HepG2 (cell line): ENCODE results near the gene TMEM164.

Experiments used
- CHD2 ChIP-seq: IDR thresholded peaks from 2 replicates; pipeline ENCODE4 v1.6.1; 2011; ENCODE audit warnings: low read depth, low read length, improper control_type of control experiment
- ESRRA ChIP-seq: sonication (generic); formaldehyde crosslinking; IDR thresholded peaks from 2 replicates; pipeline ENCODE4 v1.5.1; 2020; ENCODE audit warnings: mild to moderate bottlenecking, low read depth, missing genetic modification reagents
- FOXA1 ChIP-seq, 2 experiments: fragments of 450-650 bp in 1 of 2; sonication (generic) in 1 of 2; formaldehyde crosslinking in 1 of 2; IDR thresholded peaks; 2 replicates each; pipeline versions ENCODE4 v1.4.0 to v1.6.1; 2016 to 2020; ENCODE audit warnings: missing genetic modification reagents in 1 of 2
- JUND ChIP-seq: sonication (generic); formaldehyde crosslinking; IDR thresholded peaks from 2 replicates; pipeline ENCODE4 v1.8.0; 2022; ENCODE audit warnings: mild to moderate bottlenecking, missing genetic modification reagents
- NBN ChIP-seq: fragments of 450-650 bp; conservative IDR thresholded peaks from 2 replicates; pipeline ENCODE4 v1.6.1; 2017
- NFE2L2 ChIP-seq: fragments of 150-350 bp; IDR thresholded peaks from 2 replicates; pipeline ENCODE4 v1.6.1; 2014; ENCODE audit warnings: low read length
- U2AF1 ChIP-seq: fragments of 200-400 bp; formaldehyde crosslinking; optimal IDR thresholded peaks from 2 replicates; pipeline ENCODE3; 2017; ENCODE audit warnings: mild to moderate bottlenecking, low read depth, low read length
- ZNF101 ChIP-seq: sonication (generic); formaldehyde crosslinking; IDR thresholded peaks from 2 replicates; pipeline ENCODE4 v1.4.0; 2020; ENCODE audit warnings: mild to moderate bottlenecking, low read depth, missing genetic modification reagents, borderline replicate concordance
- ZNF557 ChIP-seq: sonication (generic); formaldehyde crosslinking; IDR thresholded peaks from 2 replicates; pipeline ENCODE4 v1.4.0; 2020; ENCODE audit warnings: missing genetic modification reagents
- TF ChIP-seq, protein P1 (sequence below): sonication (generic); formaldehyde crosslinking; IDR thresholded peaks from 2 replicates; pipeline ENCODE4 v1.5.0; 2020; ENCODE audit warnings: mild to moderate bottlenecking, missing genetic modification reagents, moderate library complexity
- TF ChIP-seq, protein P2 (sequence below): sonication (generic); formaldehyde crosslinking; IDR thresholded peaks from 2 replicates; pipeline ENCODE4 v1.8.0; 2022; ENCODE audit warnings: missing genetic modification reagents, mild to moderate bottlenecking, inconsistent platforms, borderline replicate concordance

DNA sequence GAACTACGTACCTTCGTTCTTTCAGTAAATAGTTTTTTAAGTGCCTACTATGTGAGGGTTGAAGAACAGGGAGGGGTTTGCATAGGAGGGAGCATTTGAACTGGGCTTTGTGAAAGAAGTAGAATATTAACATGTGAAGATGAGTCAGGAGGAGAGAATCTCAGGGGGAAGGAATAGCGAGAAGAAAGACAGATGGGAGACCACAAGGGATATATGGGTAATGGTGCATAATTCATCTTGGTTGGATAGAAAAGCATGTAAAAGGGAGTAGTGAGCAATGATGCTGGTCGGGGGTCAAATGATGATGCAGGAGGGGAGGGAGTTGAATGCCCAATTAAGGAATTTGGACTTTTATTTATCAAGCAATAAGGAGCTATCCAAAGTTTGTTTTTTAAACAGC, 52.7 kb downstream of the TMEM164 start:
- no peak for TF ChIP-seq ESRRA (CRISPR knock-in tag)
- TF ChIP-seq ZNF101 (CRISPR knock-in tag): no peak
- TF ChIP-seq ZNF557: no peak
- TF ChIP-seq U2AF1: no peak
- TF ChIP-seq CHD2: no peak
- TF ChIP-seq, protein P1, sequence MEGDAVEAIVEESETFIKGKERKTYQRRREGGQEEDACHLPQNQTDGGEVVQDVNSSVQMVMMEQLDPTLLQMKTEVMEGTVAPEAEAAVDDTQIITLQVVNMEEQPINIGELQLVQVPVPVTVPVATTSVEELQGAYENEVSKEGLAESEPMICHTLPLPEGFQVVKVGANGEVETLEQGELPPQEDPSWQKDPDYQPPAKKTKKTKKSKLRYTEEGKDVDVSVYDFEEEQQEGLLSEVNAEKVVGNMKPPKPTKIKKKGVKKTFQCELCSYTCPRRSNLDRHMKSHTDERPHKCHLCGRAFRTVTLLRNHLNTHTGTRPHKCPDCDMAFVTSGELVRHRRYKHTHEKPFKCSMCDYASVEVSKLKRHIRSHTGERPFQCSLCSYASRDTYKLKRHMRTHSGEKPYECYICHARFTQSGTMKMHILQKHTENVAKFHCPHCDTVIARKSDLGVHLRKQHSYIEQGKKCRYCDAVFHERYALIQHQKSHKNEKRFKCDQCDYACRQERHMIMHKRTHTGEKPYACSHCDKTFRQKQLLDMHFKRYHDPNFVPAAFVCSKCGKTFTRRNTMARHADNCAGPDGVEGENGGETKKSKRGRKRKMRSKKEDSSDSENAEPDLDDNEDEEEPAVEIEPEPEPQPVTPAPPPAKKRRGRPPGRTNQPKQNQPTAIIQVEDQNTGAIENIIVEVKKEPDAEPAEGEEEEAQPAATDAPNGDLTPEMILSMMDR (CRISPR knock-in tag): no peak
- TF ChIP-seq NFE2L2: no peak
- no peak for TF ChIP-seq NBN
- no peak for TF ChIP-seq JUND (CRISPR knock-in tag)
- TF ChIP-seq, protein P2, sequence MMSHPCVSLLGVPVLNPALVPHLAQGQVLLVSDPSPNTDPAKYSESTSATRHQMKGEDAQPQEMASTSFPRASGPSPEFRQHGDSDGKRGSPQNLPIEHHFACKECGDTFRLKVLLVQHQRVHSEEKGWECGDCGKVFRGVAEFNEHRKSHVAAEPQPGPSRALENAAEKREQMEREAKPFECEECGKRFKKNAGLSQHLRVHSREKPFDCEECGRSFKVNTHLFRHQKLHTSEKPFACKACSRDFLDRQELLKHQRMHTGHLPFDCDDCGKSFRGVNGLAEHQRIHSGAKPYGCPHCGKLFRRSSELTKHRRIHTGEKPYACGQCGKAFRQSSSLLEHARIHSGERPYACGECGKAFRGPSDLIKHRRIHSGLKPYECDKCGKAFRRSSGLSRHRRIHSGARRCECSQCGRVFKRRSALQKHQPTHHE: no peak
- no peak for TF ChIP-seq FOXA1 (IDR thresholded peaks at IDR 0.05)
- no peak for TF ChIP-seq FOXA1 (CRISPR knock-in tag; IDR thresholded peaks at IDR 0.05)
